ENCODE data around the gene GIT2.
"Not testable (repeated sequence)": the region's sequence is repeated elsewhere in the genome, so short reads cannot be mapped to it uniquely, and the experiment has no call there.

GIT2 gene

GRCh38 chr12:109949089-109949488 is 47.1 kb downstream of the GIT2 start:
- DNase-seq (ENCODE audit: low spot score) (peak; percentile 45), FAIRE-seq (peak; percentile 31)

GRCh38 chr12:109948368-109948767 is 47.8 kb downstream of the GIT2 start:
- FAIRE-seq (no peak), DNase-seq (ENCODE audit: low spot score) (no peak)

GRCh38 chr12:109947521-109947920 is 48.6 kb downstream of the GIT2 start:
- FAIRE-seq (no peak), DNase-seq (ENCODE audit: low spot score) (no peak)

- no peak for DNase-seq (ENCODE audit: low spot score)
- no peak for FAIRE-seq
These were observed 49.3 kb downstream of the GIT2 start for GRCh38 chr12:109946913-109947312.

- DNase-seq (ENCODE audit: low spot score) (no peak), FAIRE-seq (no peak)
These were observed 49.7 kb downstream of the GIT2 start for GRCh38 chr12:109946505-109946904.

GRCh38 chr12:109944561-109945359 is 51.4 kb downstream of the GIT2 start:
- no peak for DNase-seq (ENCODE audit: low spot score)
- no peak for FAIRE-seq

- FAIRE-seq (no peak), DNase-seq (ENCODE audit: low spot score) (no peak)
These were observed 52.4 kb downstream of the GIT2 start for GRCh38 chr12:109943811-109944210.

GRCh38 chr12:109940339-109940923 is 55.7 kb downstream of the GIT2 start:
- FAIRE-seq (no peak), DNase-seq (ENCODE audit: low spot score) (no peak)

- no peak for FAIRE-seq
These were observed 56.7 kb downstream of the GIT2 start for GRCh38 chr12:109939504-109939903.

GRCh38 chr12:109938947-109939346 is 57.2 kb downstream of the GIT2 start:
- FAIRE-seq, result no peak
- DNase-seq (ENCODE audit: low spot score), result no peak

More at GRCh38 chr12:109939504-109939903, 56.7 kb downstream of the GIT2 start:
- no peak for DNase-seq (ENCODE audit: low spot score)

GRCh38 chr12:109937371-109937770 is 58.8 kb downstream of the GIT2 start:
- FAIRE-seq (no peak), DNase-seq (ENCODE audit: low spot score) (peak; percentile 59)

GRCh38 chr12:109934026-109934425 is 62.1 kb downstream of the GIT2 start:
- peak; percentile 15 for DNase-seq (ENCODE audit: low spot score)
- no peak for FAIRE-seq

GRCh38 chr12:109932878-109933503 is 63.2 kb downstream of the GIT2 start:
- DNase-seq (ENCODE audit: low spot score) (no peak), FAIRE-seq (no peak)

- FAIRE-seq, result no peak
These were observed 65.0 kb downstream of the GIT2 start for GRCh38 chr12:109931143-109931542.

GRCh38 chr12:109930028-109930800 is 66.0 kb downstream of the GIT2 start:
- DNase-seq (ENCODE audit: low spot score) (no peak), FAIRE-seq (no peak)

More at GRCh38 chr12:109931143-109931542, 65.0 kb downstream of the GIT2 start:
- DNase-seq (ENCODE audit: low spot score), result no peak

- not testable (repeated sequence) for DNase-seq (ENCODE audit: low spot score); FAIRE-seq
These were observed 66.8 kb downstream of the GIT2 start for GRCh38 chr12:109929326-109929725.

GRCh38 chr12:109928058-109928656 is 68.0 kb downstream of the GIT2 start:
- DNase-seq (ENCODE audit: low spot score), result no peak
- no peak for FAIRE-seq

GRCh38 chr12:109927622-109928021 is 68.5 kb downstream of the GIT2 start:
- FAIRE-seq (no peak), DNase-seq (ENCODE audit: low spot score) (peak; percentile 20)

- DNase-seq (ENCODE audit: low spot score) (no peak), FAIRE-seq (no peak)
These were observed 69.5 kb downstream of the GIT2 start for GRCh38 chr12:109926488-109927210.

- no peak for DNase-seq (ENCODE audit: low spot score)
- FAIRE-seq, result no peak
These were observed 70.2 kb downstream of the GIT2 start for GRCh38 chr12:109926016-109926415.

All from RCC 7860 (cell line).